K562 (cell line): ENCODE results near the gene ZDHHC12. TPM values are rescaled to one million over a fixed set of nuclear protein-coding genes. Genes with fewer than 3 reads are reported as not detected.

Experiments used
- ATAC-seq: fragments of 200-7000 bp; cut with Tn5 transposase; 3 replicates; pipeline ENCODE4 v1.9.1; 2020; ENCODE audit warnings: moderate library complexity
- BruUV-seq: library from RNA; stranded (reverse); fragments of 400-500 nt; replicated peaks from 2 replicates; lab custom pipeline; 2021; lab: Mats Ljungman, UMichigan
- CTCF ChIA-PET: fragments of 300-600 bp; formaldehyde crosslinking; extraction: SDS; loops from one replicate; lab custom pipeline; 2021; ENCODE audit warnings: low intra/inter-chr PET ratio; lab: Yijun Ruan, JAX
- POLR2A ChIA-PET: fragments of 300-600, 350-650 bp; sonication (Branson Sonifier 250); formaldehyde crosslinking; extraction: SDS; loops from one replicate; lab custom pipeline; 2021; ENCODE audit warnings: antibody characterized with exemption, inconsistent platforms; lab: Yijun Ruan, JAX
- DNase-seq, 4 experiments: peaks; one replicate each; pipeline versions ENCODE4 v3.0.0 to v3.0.0-alpha.2; 2011 to 2018; ENCODE audit warnings: low spot score in 3 of 4, mixed read lengths in 3 of 4; ENCODE audit errors: extremely low read depth in 1 of 4
- FAIRE-seq: peaks from 2 replicates; lab custom pipeline; 2011; peaks lifted over from hg19 to GRCh38; lab: Jason Lieb, UNC
- H2AFZ ChIP-seq: 2 replicates; pipeline ENCODE4 v1.6.0; 2011; ENCODE audit warnings: low read depth, low read length, control low read depth, inconsistent platforms
- H3K27ac ChIP-seq: fragments of 200-600 bp; 3 replicates; pipeline ENCODE4 v1.8.0; 2011; ENCODE audit warnings: low read depth, mild to moderate bottlenecking, control low read depth, inconsistent platforms, low read length, moderate library complexity, mixed read lengths; ENCODE audit errors: extremely low read depth
- H3K27me3 ChIP-seq, 2 experiments: fragments of 300-600 bp in 1 of 2; 2 replicates in 1 of 2; 3 replicates in 1 of 2; pipeline versions ENCODE4 v1.6.0 to v1.8.0; 2011; ENCODE audit warnings: inconsistent platforms in 2 of 2, low read length in 2 of 2, mild to moderate bottlenecking in 1 of 2, mixed read lengths in 1 of 2, moderate library complexity in 1 of 2; ENCODE audit not compliant: control insufficient read depth in 2 of 2, insufficient read depth in 2 of 2
- H3K36me3 ChIP-seq: fragments of 300-600 bp; 3 replicates; pipeline ENCODE4 v1.8.0; 2011; ENCODE audit warnings: mild to moderate bottlenecking, low read length, inconsistent platforms; ENCODE audit not compliant: control insufficient read depth, insufficient read depth
- H3K4me1 ChIP-seq, 2 experiments: fragments of 200-600 bp in 1 of 2; replicated peaks in 1 of 2; 2 replicates in 1 of 2; 3 replicates in 1 of 2; pipeline versions ENCODE4 v1.5.1 to v1.8.0; 2011; ENCODE audit warnings: inconsistent platforms in 2 of 2, low read length in 2 of 2, mild to moderate bottlenecking in 1 of 2, mixed read lengths in 1 of 2, moderate library complexity in 1 of 2; ENCODE audit not compliant: control insufficient read depth in 2 of 2, insufficient read depth in 2 of 2
- H3K4me2 ChIP-seq: 2 replicates; pipeline ENCODE4 v1.6.1; 2011; ENCODE audit warnings: low read length, control low read depth, inconsistent platforms, mixed read lengths; ENCODE audit not compliant: insufficient read depth
- H3K4me3 ChIP-seq: fragments of 200-600 bp; sonication (generic), shearing (Covaris generic); 2 replicates; pipeline ENCODE4 v1.5.1; 2016; ENCODE audit warnings: control low read depth, inconsistent platforms
- H3K79me2 ChIP-seq: fragments of 200-600 bp; 3 replicates; pipeline ENCODE4 v1.8.0; 2011; ENCODE audit warnings: low read length, inconsistent platforms; ENCODE audit not compliant: control insufficient read depth, insufficient read depth
- H3K9ac ChIP-seq, 2 experiments: 2 replicates each; pipeline versions ENCODE4 v1.6.0 to v1.6.1; 2011; ENCODE audit warnings: low read depth in 2 of 2, low read length in 2 of 2, control low read depth in 1 of 2, inconsistent platforms in 1 of 2, mild to moderate bottlenecking in 1 of 2, mixed read lengths in 1 of 2; ENCODE audit not compliant: insufficient read depth in 1 of 2
- H3K9me1 ChIP-seq: one replicate; pipeline ENCODE4 v1.6.0; 2011; ENCODE audit warnings: inconsistent platforms, mild to moderate bottlenecking, low read length, moderate library complexity; ENCODE audit not compliant: control insufficient read depth, insufficient read depth
- H3K9me3 ChIP-seq: replicated peaks from 2 replicates; pipeline ENCODE4 v1.5.1; 2011; ENCODE audit warnings: low read depth, low read length, inconsistent platforms; ENCODE audit not compliant: control insufficient read depth, insufficient read depth
- H4K20me1 ChIP-seq: replicated peaks from 2 replicates; pipeline ENCODE4 v1.6.1; 2011; ENCODE audit warnings: low read length, inconsistent platforms, mixed read lengths; ENCODE audit not compliant: control insufficient read depth, insufficient read depth
- GATAD2B ChIP-seq: fragments of 450-650 bp; IDR thresholded peaks from 2 replicates; pipeline ENCODE4 v1.6.1; 2017; ENCODE audit warnings: mild to moderate bottlenecking, borderline replicate concordance
- KDM4B ChIP-seq, 2 experiments: fragments of 450-650 bp in 1 of 2; sonication (generic) in 1 of 2; IDR thresholded peaks; 2 replicates each; pipeline ENCODE4 v1.6.1; 2016 to 2017; ENCODE audit warnings: borderline replicate concordance in 2 of 2, antibody characterized with exemption in 1 of 2, low read depth in 1 of 2, mild to moderate bottlenecking in 1 of 2
- MIER1 ChIP-seq: fragments of 450-650 bp; IDR thresholded peaks from 2 replicates; pipeline ENCODE4 v1.6.1; 2016; ENCODE audit warnings: antibody characterized with exemption, mild to moderate bottlenecking, low read depth
- SRSF1 ChIP-seq: fragments of 200-400 bp; formaldehyde crosslinking; IDR thresholded peaks from 2 replicates; pipeline ENCODE4 v1.6.1; 2017; ENCODE audit warnings: mild to moderate bottlenecking, low read depth, low read length, moderate library complexity
- SRSF9 ChIP-seq: fragments of 200-400 bp; formaldehyde crosslinking; IDR thresholded peaks from 2 replicates; pipeline ENCODE4 v1.6.1; 2017; ENCODE audit warnings: low read depth, low read length, borderline replicate concordance
- TRIM24 ChIP-seq, 2 experiments: fragments of 450-650 bp; IDR thresholded peaks; 2 replicates each; pipeline ENCODE4 v1.6.1; 2016
- WGBS: fragments of 100-300 bp; shearing (Covaris generic); methylation state at CpG from one replicate; pipeline ENCODE4 v1.1.6; 2016; ENCODE audit warnings: low coverage, mixed read lengths; ENCODE audit not compliant: insufficient coverage; ENCODE audit errors: missing lambda C conversion rate; 5-methylcytosine and 5-hydroxymethylcytosine counted together
- in situ Hi-C: fragments of 300-500 bp; cut with MboI; formaldehyde crosslinking; loops from 4 replicates; pipeline ENCODE4 v1.15.0; 2018; ENCODE audit warnings: inconsistent platforms, mixed read lengths
- intact Hi-C: fragments of 100-400 bp; cut with micrococcal nuclease; formaldehyde crosslinking; loops from 2 replicates; pipeline ENCODE4 v1.14.2; 2022
- polyA plus RNA-seq, 8 experiments: library from polyadenylated mRNA; depleted of rRNA in 4 of 8; stranded (reverse) in 5 of 8; unstranded in 3 of 8; fragments of >200 nt; fragmentation: Nextera tagmentation in 2 of 8; fragmentation: Illumina TruSeq in 1 of 8; extraction: Ambion mirVana in 2 of 8; extraction: Trizol in 1 of 8; gene quantifications; 2 replicates each; pipeline versions ENCODE4 v1.2.1 to v1.2.3, GENCODE V29; 2011 to 2014; ENCODE audit warnings: inconsistent platforms in 1 of 8, missing spikeins in 1 of 8
- total RNA-seq, 7 experiments: library from RNA; depleted of rRNA in 6 of 7; stranded (reverse); fragments of >200 nt in 6 of 7; fragmentation: Illumina TruSeq in 2 of 7; extraction: Trizol in 2 of 7; gene quantifications; 2 replicates each; pipeline versions ENCODE4 v1.2.1 to v1.2.3, GENCODE V29; 2011 to 2021; ENCODE audit warnings: low replicate concordance in 1 of 7
- TF ChIP-seq, protein P1 (sequence below): fragments of 250-450 bp; sonication (Bioruptor Pico); IDR thresholded peaks from 2 replicates; pipeline ENCODE4 v1.9.0; 2021; ENCODE audit warnings: mild to moderate bottlenecking
- TF ChIP-seq, protein P2 (sequence below), 2 experiments: fragments of 450-650 bp in 1 of 2; sonication (generic) in 1 of 2; formaldehyde crosslinking; conservative IDR thresholded peaks; 2 replicates each; pipeline versions ENCODE4 v1.4.0 to v1.8.1; 2020 to 2022; ENCODE audit warnings: mild to moderate bottlenecking in 1 of 2, missing genetic modification reagents in 1 of 2
- TF ChIP-seq, protein P3 (sequence below): fragments of 450-650 bp; IDR thresholded peaks from 2 replicates; pipeline ENCODE4 v1.6.1; 2016; ENCODE audit warnings: low read depth

ZDHHC12 gene
- total and polyA plus RNA-seq, 9 of the 15 experiments (the other 6 are each of a cell fraction or from before 2014, with no cell fraction given), result 0.21 to 38.0 (median 13.8) TPM

DNA sequence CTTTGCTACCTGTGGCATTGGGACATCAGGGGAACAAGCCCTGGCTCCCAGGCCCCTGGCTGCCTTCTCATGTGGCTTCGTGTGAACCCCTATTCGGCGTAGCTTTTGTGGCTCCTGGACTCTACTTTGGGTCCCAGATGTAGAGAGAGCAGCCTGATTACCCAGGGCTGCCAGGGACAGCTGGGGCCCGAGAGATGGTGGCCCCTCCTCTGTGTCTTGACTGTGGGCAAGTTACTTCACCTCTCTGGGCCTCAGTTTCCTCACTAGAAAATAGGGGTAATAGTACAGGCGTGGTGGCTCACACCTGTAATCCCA, 19.6 kb downstream of the ZDHHC12 start:
- Histone ChIP-seq H3K9me3 (no peaks in the 10 kb centered on the region), H3K36me3 (peaks cover 41% of the 10 kb centered on the region; the same call in 2 of the 3 replicates), H3K9me1 (no peaks in the 10 kb centered on the region), H4K20me1 (no peaks in the 10 kb centered on the region), H3K27ac (no peak overlapping the region), H3K79me2 (peaks cover 24% of the 10 kb centered on the region), H3K9ac (peak overlapping the region; percentile 87 to 96; a peak in 2 of 4 replicates), H3K4me2 (no peak overlapping the region), H3K27me3 (no peaks in the 10 kb centered on the region), H3K4me3 (no peak overlapping the region; the same call in 1 of the 2 replicates), H2AFZ (no peak overlapping the region), H3K4me1 (peaks cover 9 to 43% of the 10 kb centered on the region in 2 experiments)
- in situ Hi-C loops (no loop called here), intact Hi-C loops (loop anchor here (5.0 kb wide), 1 partner anchor 57 kb away; no protein-coding TSS in a partner anchor)
- CTCF ChIA-PET, result interaction anchor here (0.6 kb wide), 1 partner anchor 1133 kb away, joined by 3 read pairs; no protein-coding TSS in a partner anchor
- no TSS peak for BruUV-seq
- FAIRE-seq (no peak), ATAC-seq (no peak), DNase-seq (no peak)
- POLR2A ChIA-PET, result interaction anchor here (0.5 to 2.3 kb wide), 3 partner anchors 10 to 261 kb away, joined by 3 to 9 read pairs (median 3); no protein-coding TSS in a partner anchor
- 98% methylated on average over 5 of the region's 5 CpGs for WGBS
- TF ChIP-seq KDM4B (IDR thresholded peaks at IDR 0.05; ENCODE audit: borderline replicate concordance in 2 of 2, low read depth in 1 of 2) (0 out of 4 replicates have a peak, but pooled peaks of 1 of the 2 experiments have one; percentile 1), SRSF1 (no peak), MIER1 (no peak), GATAD2B (no peak), TRIM24 (IDR thresholded peaks at IDR 0.05) (no peak), SRSF9 (no peak)
- TF ChIP-seq, protein P1, sequence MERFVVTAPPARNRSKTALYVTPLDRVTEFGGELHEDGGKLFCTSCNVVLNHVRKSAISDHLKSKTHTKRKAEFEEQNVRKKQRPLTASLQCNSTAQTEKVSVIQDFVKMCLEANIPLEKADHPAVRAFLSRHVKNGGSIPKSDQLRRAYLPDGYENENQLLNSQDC (CRISPR knock-in tag), result no peak
- TF ChIP-seq, protein P2, sequence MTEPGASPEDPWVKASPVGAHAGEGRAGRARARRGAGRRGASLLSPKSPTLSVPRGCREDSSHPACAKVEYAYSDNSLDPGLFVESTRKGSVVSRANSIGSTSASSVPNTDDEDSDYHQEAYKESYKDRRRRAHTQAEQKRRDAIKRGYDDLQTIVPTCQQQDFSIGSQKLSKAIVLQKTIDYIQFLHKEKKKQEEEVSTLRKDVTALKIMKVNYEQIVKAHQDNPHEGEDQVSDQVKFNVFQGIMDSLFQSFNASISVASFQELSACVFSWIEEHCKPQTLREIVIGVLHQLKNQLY (CRISPR knock-in tag; conservative IDR thresholded peaks at IDR 0.05), result no peak
- TF ChIP-seq, protein P3, sequence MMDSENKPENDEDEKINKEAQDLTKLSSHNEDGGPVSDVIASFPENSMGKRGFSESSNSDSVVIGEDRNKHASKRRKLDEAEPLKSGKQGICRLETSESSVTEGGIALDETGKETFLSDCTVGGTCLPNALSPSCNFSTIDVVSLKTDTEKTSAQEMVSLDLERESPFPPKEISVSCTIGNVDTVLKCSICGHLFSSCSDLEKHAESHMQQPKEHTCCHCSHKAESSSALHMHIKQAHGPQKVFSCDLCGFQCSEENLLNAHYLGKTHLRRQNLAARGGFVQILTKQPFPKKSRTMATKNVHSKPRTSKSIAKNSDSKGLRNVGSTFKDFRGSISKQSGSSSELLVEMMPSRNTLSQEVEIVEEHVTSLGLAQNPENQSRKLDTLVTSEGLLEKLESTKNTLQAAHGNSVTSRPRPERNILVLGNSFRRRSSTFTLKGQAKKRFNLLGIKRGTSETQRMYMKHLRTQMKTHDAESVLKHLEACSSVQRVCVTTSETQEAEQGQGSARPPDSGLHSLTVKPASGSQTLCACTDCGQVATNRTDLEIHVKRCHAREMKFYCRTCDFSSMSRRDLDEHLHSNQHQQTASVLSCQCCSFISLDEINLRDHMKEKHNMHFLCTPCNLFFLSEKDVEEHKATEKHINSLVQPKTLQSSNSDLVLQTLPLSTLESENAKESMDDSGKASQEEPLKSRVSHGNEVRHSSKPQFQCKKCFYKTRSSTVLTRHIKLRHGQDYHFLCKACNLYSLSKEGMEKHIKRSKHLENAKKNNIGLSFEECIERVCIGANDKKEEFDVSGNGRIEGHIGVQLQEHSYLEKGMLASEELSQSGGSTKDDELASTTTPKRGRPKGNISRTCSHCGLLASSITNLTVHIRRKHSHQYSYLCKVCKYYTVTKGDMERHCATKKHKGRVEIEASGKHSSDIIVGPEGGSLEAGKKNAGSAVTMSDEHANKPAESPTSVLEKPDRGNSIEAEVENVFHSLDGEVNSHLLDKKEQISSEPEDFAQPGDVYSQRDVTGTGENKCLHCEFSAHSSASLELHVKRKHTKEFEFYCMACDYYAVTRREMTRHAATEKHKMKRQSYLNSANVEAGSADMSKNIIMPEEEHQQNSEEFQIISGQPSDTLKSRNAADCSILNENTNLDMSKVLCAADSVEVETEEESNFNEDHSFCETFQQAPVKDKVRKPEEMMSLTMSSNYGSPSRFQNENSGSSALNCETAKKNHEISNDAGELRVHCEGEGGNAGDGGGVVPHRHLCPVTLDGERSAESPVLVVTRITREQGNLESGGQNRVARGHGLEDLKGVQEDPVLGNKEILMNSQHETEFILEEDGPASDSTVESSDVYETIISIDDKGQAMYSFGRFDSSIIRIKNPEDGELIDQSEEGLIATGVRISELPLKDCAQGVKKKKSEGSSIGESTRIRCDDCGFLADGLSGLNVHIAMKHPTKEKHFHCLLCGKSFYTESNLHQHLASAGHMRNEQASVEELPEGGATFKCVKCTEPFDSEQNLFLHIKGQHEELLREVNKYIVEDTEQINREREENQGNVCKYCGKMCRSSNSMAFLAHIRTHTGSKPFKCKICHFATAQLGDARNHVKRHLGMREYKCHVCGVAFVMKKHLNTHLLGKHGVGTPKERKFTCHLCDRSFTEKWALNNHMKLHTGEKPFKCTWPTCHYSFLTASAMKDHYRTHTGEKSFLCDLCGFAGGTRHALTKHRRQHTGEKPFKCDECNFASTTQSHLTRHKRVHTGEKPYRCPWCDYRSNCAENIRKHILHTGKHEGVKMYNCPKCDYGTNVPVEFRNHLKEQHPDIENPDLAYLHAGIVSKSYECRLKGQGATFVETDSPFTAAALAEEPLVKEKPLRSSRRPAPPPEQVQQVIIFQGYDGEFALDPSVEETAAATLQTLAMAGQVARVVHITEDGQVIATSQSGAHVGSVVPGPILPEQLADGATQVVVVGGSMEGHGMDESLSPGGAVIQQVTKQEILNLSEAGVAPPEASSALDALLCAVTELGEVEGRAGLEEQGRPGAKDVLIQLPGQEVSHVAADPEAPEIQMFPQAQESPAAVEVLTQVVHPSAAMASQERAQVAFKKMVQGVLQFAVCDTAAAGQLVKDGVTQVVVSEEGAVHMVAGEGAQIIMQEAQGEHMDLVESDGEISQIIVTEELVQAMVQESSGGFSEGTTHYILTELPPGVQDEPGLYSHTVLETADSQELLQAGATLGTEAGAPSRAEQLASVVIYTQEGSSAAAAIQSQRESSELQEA, result no peak
